Natural killer cell (primary cell): ENCODE measurements around the gene COL23A1. TPM values are rescaled to one million over a fixed set of nuclear protein-coding genes. Genes with fewer than 3 reads are reported as not detected.
A peak's percentile ranks its signal among the peaks of the same experiment; 100 is the strongest.

Experiments used
- ATAC-seq, 3 donors: fragments of 150-1000 bp in 2 of 3; fragments of 200-7000 bp in 1 of 3; cut with Tn5 transposase; 1 replicate in 1 of 3; 2 replicates in 2 of 3; pipeline ENCODE4 v1.10.0; 2021; ENCODE audit warnings: mild to moderate bottlenecking in 2 of 3, moderate library complexity in 2 of 3
- DNase-seq, 2 donors: peaks; one replicate each; pipeline versions ENCODE4 v3.0.0 to v3.0.0-alpha.2; 2013 to 2021; ENCODE audit warnings: mixed read lengths in 1 of 2
- H3K27ac ChIP-seq: one replicate; pipeline ENCODE4 v1.5.1; 2013; ENCODE audit warnings: mild to moderate bottlenecking, low read length
- H3K27me3 ChIP-seq: one replicate; pipeline ENCODE4 v1.6.1; 2013; ENCODE audit warnings: low read length; ENCODE audit not compliant: control insufficient read depth, insufficient read depth
- H3K36me3 ChIP-seq: one replicate; pipeline ENCODE4 v1.6.1; 2013; ENCODE audit warnings: low read length; ENCODE audit not compliant: control insufficient read depth, insufficient read depth
- H3K4me1 ChIP-seq: one replicate; pipeline ENCODE4 v1.6.1; 2013; ENCODE audit warnings: low read length; ENCODE audit not compliant: control insufficient read depth, insufficient read depth
- H3K4me3 ChIP-seq: one replicate; pipeline ENCODE4 v1.5.1; 2013; ENCODE audit warnings: low read length
- H3K9me3 ChIP-seq: one replicate; pipeline ENCODE4 v1.6.1; 2013; ENCODE audit warnings: low read length; ENCODE audit not compliant: control insufficient read depth, insufficient read depth
- H3K27ac Mint-ChIP-seq, 2 donors: one replicate each; pipeline ENCODE4 v1.8.0; 2022; ENCODE audit warnings: mild to moderate bottlenecking in 2 of 2, mixed read lengths in 2 of 2, moderate library complexity in 1 of 2
- H3K27me3 Mint-ChIP-seq, 2 donors: one replicate each; pipeline ENCODE4 v1.8.0; 2022; ENCODE audit warnings: low read depth in 2 of 2, mixed read lengths in 2 of 2
- H3K36me3 Mint-ChIP-seq: one replicate; pipeline ENCODE4 v1.8.0; 2022; ENCODE audit warnings: mixed read lengths
- H3K4me1 Mint-ChIP-seq, 2 donors: one replicate each; pipeline ENCODE4 v1.8.0; 2022; ENCODE audit warnings: mixed read lengths in 2 of 2
- H3K4me3 Mint-ChIP-seq: one replicate; pipeline ENCODE4 v1.8.0; 2022; ENCODE audit warnings: mild to moderate bottlenecking, moderate library complexity, mixed read lengths
- H3K9me3 Mint-ChIP-seq, 2 donors: one replicate each; pipeline ENCODE4 v1.8.0; 2022; ENCODE audit warnings: mixed read lengths in 2 of 2
- WGBS: methylation state at CpG from one replicate; pipeline ENCODE4 v1.1.7; 2013; ENCODE audit warnings: missing lambda C conversion rate; ENCODE audit not compliant: insufficient coverage; 5-methylcytosine and 5-hydroxymethylcytosine counted together
- intact Hi-C: fragments of 100-400 bp; cut with micrococcal nuclease; formaldehyde crosslinking; loops from one replicate; pipeline ENCODE4 v1.14.2; 2022
- total RNA-seq, 4 donors: library from RNA; stranded (reverse); fragments of 120-200 nt in 1 of 4; gene quantifications; one replicate each; pipeline versions ENCODE4 v1.2.3 to v1.2.4, GENCODE V29; 2013 to 2022
- TF ChIP-seq, protein P1 (sequence below): fragments of 200-600 bp; IDR thresholded peaks from one replicate; pipeline ENCODE4 v1.8.0; 2022; ENCODE audit warnings: antibody characterized with exemption

The COL23A1 gene
- total RNA-seq, 3 donors from 2014 or later (not counting 1 experiment from before 2014, with no cell fraction given): 0.15 TPM; not detected in 2

GRCh38 chr5:178626484-178627258 lies 36.5 kb upstream of the COL23A1 start, which contains the start of gene CLK4:
TSS of gene CLK4 (minus strand) at chr5:178627050. CDS start at chr5:178623416, 3,634 bp downstream.
- TF ChIP-seq, protein P1, sequence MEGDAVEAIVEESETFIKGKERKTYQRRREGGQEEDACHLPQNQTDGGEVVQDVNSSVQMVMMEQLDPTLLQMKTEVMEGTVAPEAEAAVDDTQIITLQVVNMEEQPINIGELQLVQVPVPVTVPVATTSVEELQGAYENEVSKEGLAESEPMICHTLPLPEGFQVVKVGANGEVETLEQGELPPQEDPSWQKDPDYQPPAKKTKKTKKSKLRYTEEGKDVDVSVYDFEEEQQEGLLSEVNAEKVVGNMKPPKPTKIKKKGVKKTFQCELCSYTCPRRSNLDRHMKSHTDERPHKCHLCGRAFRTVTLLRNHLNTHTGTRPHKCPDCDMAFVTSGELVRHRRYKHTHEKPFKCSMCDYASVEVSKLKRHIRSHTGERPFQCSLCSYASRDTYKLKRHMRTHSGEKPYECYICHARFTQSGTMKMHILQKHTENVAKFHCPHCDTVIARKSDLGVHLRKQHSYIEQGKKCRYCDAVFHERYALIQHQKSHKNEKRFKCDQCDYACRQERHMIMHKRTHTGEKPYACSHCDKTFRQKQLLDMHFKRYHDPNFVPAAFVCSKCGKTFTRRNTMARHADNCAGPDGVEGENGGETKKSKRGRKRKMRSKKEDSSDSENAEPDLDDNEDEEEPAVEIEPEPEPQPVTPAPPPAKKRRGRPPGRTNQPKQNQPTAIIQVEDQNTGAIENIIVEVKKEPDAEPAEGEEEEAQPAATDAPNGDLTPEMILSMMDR: no peak
- peak within 1 kb of the TSS; percentile 99 for H3K27ac ChIP-seq
- H3K9me3 ChIP-seq: no peaks in the 10 kb centered on the region
- intact Hi-C loops: loop anchor here (1.0 to 10.0 kb wide), 3 partner anchors 104 to 928 kb away; partner anchors contain the start of genes RUFY1, ZNF354A and ZNF879
- H3K4me3 ChIP-seq: peak within 1 kb of the TSS; percentile 71
- H3K4me3 Mint-ChIP-seq: peak within 1 kb of the TSS; percentile 99
- under 1% methylated on average over 68 of the region's 79 CpGs for WGBS
- H3K9me3 Mint-ChIP-seq: no peaks in the 10 kb centered on the region
- peaks cover 38 to 39% of the 10 kb centered on the region in 2 donors for H3K4me1 Mint-ChIP-seq
- DNase-seq (peak; percentile 98), ATAC-seq (peak; percentile 88 to 98 (median 91))
- H3K27me3 ChIP-seq: no peaks in the 10 kb centered on the region
- no peaks in the 10 kb centered on the region for H3K36me3 Mint-ChIP-seq
- peaks cover 15% of the 10 kb centered on the region for H3K4me1 ChIP-seq
- H3K27me3 Mint-ChIP-seq: no peaks in the 10 kb centered on the region
- peaks cover 13% of the 10 kb centered on the region for H3K36me3 ChIP-seq
- peak within 1 kb of the TSS; percentile 98 to 100 for H3K27ac Mint-ChIP-seq

DNA sequence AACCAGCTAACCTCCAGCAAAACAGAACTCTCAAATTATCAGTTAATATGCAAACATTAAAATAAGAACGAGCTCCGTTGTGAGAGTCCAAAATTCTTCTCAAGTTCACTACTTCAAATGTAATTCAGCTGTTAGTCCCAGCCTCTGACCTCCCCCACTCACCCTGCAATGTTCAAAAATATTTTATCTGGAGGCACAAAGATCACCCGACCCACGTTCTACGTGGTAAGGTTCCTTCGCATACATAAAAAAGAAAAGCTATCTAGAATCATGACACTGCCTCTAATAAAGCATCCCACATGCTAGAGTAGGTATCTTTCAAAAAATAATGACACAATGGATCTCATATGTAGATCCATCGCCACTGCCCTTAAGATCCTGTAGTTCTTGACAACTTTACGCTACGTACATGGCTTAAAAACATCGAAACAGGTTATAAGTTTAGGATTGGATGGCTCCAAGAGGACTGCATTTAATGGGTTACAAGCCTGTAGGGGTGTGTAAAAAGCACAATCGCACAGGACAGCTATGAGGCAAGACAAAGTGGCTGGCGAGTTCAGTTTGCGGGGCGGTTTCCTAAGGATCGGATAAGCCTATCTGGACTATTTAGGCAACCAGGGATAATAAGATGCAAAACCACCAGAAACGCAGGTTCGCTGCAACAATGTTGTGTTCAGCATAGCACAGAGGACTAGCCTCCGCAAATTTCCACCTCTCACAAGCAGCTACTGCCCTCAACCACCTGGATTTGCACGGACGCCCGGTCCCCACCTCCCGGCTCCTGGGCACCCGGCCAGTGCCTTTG lies 35.7 kb upstream of the COL23A1 start:
- intact Hi-C loops: loop anchor here (5.0 to 10.0 kb wide), 2 partner anchors 396 to 929 kb away; partner anchors contain the start of genes RUFY1 and ZNF879
- ATAC-seq: peak; percentile 0 to 10 (median 0)
- H3K36me3 Mint-ChIP-seq: peaks cover under 1% of the 10 kb centered on the region
- Histone ChIP-seq H3K9me3 (no peaks in the 10 kb centered on the region), H3K4me1 (peaks cover 15% of the 10 kb centered on the region), H3K27ac (peak overlapping the region; percentile 99), H3K27me3 (no peaks in the 10 kb centered on the region), H3K4me3 (peak overlapping the region; percentile 71), H3K36me3 (peaks cover 20% of the 10 kb centered on the region)
- peak overlapping the region; percentile 98 to 100 for H3K27ac Mint-ChIP-seq
- no peaks in the 10 kb centered on the region for H3K9me3 Mint-ChIP-seq
- TF ChIP-seq, protein P1: no peak
- peak overlapping the region; percentile 99 for H3K4me3 Mint-ChIP-seq
- no peaks in the 10 kb centered on the region for H3K27me3 Mint-ChIP-seq
- no peak for DNase-seq
- H3K4me1 Mint-ChIP-seq: peaks cover 41 to 42% of the 10 kb centered on the region in 2 donors
- WGBS: under 1% methylated on average over 23 of the region's 23 CpGs

DNA sequence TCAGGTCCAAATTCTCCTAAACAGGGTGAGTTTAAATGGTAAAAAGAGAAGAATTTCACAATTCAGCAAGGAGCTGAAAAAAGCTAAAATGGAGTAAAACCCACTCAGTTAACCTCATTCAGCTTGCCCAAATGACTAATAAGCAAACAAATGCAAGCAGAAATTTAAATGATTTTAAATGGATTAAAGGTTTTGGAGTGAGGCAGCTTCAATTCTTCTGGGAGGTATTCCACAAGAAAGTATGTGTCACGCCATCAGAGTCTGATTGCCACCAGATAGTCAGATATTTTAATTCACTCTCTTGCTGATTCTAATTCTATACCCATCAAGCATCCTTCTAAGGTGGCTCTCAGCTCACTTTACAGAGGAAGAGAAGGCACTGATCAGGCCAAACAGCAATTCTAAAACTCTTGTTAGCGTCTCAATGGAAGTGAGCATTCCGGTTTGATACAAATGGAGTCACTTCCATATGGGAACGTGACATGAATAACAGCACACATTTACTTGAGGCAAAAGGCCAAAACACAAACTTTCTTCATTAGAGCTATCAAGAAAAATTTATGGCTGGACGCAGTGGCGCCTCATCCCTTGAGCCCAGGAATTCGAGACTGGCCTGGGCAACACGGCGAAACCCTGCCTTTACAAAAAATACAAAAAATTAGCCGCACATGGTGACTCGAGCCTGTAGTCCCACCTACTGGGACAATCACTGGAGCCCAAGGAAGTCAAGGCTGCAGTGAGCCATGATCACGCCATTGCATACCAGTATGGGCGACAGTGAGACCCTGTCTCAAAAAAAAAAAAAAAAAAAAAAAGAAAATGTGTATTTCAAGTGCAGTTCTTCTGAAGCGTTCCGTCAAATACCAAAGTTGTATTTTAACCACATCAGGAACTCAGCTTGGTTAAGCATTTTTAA lies 34.7 kb upstream of the COL23A1 start:
- H3K27ac ChIP-seq: no peak overlapping the region
- intact Hi-C loops: loop anchor here (5.0 to 10.0 kb wide), 2 partner anchors 397 to 930 kb away; partner anchors contain the start of genes RUFY1 and ZNF879
- no peak for DNase-seq
- Mint-ChIP-seq H3K27ac (peak overlapping the region; percentile 98 to 100), H3K4me3 (peak overlapping the region; percentile 99), H3K27me3 (no peaks in the 10 kb centered on the region), H3K4me1 (peaks cover 51 to 52% of the 10 kb centered on the region in 2 donors), H3K36me3 (peaks cover 11% of the 10 kb centered on the region), H3K9me3 (no peaks in the 10 kb centered on the region)
- 37% methylated on average over 15 of the region's 15 CpGs for WGBS
- H3K4me1 ChIP-seq: peaks cover 15% of the 10 kb centered on the region
- ATAC-seq: no peak
- H3K27me3 ChIP-seq: no peaks in the 10 kb centered on the region
- no peaks in the 10 kb centered on the region for H3K9me3 ChIP-seq
- H3K36me3 ChIP-seq: peaks cover 30% of the 10 kb centered on the region
- H3K4me3 ChIP-seq: peak overlapping the region; percentile 71
- TF ChIP-seq, protein P1: no peak
